Measurements from ENCODE around the gene SUMO2. TPM values are rescaled to one million over a fixed set of nuclear protein-coding genes. Genes with fewer than 3 reads are reported as not detected.
A peak's percentile ranks its signal among the peaks of the same experiment; 100 is the strongest.

Gene SUMO2
- total and polyA plus RNA-seq, 2 of the 13 experiments (the other 11 are each of a cell fraction or from before 2014, with no cell fraction given), result 337 to 553 TPM

DNA sequence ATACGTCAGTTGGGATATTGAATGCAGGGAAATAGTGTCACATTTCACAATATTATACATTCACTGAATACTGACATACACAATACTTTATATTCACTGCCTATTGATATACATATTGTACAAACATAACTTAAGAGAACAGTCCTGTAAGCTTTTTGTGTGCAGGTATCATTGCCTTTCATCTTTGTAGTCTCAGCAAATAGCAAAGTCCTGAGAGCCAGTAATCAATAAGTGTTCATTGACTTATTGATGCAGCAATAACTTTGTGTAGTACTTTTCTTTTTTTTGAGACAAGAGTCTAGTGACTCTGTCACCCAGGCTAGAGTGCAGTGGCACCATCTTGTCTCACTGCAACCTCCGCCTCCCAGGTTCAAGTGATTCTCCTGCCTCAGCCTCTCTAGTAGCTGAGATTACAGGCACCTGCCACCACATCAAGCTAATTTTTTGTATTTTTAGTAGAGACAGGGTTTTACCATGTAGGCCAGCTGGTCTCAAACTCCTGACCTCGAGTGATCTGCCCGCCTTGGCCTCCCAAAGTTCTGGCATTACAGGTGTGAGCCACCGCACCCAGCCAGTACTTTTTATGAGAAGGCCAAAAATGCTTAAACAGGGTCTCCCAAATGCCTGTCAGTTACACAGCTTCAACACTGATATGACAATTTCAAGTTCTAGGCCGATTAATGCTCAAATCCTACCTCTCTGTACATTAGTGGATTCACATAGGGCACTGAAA is 17.3 kb upstream of the SUMO2 start (continued):
- TF ChIP-seq FOXA3 (CRISPR knock-in tag; IDR thresholded peaks at IDR 0.05), result peak; percentile 83
- no peak for TF ChIP-seq TCF12 (IDR thresholded peaks at IDR 0.05)
- no peak for TF ChIP-seq TCF12 (CRISPR knock-in tag; IDR thresholded peaks at IDR 0.05)
- no peak for TF ChIP-seq SMARCE1 (IDR thresholded peaks at IDR 0.05; ENCODE audit: borderline replicate concordance)
- TF ChIP-seq ZNF772 (CRISPR knock-in tag; IDR thresholded peaks at IDR 0.05), result no peak
- TF ChIP-seq SOX5 (CRISPR knock-in tag; IDR thresholded peaks at IDR 0.05; ENCODE audit: borderline replicate concordance), result peak; percentile 26; the same call in 1 of the 2 replicates
- TF ChIP-seq ZNF703 (CRISPR knock-in tag; IDR thresholded peaks at IDR 0.05; ENCODE audit: borderline replicate concordance), result peak; percentile 71; the same call in 1 of the 2 replicates
- no peak for TF ChIP-seq ZNF546 (CRISPR knock-in tag; conservative IDR thresholded peaks at IDR 0.05)
- peak; percentile 87 for TF ChIP-seq SALL1 (CRISPR knock-in tag; IDR thresholded peaks at IDR 0.05)
- TF ChIP-seq ERF (CRISPR knock-in tag; IDR thresholded peaks at IDR 0.05), result no peak
- TF ChIP-seq, protein P1, sequence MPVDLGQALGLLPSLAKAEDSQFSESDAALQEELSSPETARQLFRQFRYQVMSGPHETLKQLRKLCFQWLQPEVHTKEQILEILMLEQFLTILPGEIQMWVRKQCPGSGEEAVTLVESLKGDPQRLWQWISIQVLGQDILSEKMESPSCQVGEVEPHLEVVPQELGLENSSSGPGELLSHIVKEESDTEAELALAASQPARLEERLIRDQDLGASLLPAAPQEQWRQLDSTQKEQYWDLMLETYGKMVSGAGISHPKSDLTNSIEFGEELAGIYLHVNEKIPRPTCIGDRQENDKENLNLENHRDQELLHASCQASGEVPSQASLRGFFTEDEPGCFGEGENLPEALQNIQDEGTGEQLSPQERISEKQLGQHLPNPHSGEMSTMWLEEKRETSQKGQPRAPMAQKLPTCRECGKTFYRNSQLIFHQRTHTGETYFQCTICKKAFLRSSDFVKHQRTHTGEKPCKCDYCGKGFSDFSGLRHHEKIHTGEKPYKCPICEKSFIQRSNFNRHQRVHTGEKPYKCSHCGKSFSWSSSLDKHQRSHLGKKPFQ (CRISPR knock-in tag; IDR thresholded peaks at IDR 0.05; ENCODE audit: insufficient replicate concordance), result no peak
- no peak for TF ChIP-seq RAD51 (IDR thresholded peaks at IDR 0.05; ENCODE audit: borderline replicate concordance)
- peak; percentile 46; the same call in 1 of the 2 replicates for TF ChIP-seq HDAC2 (CRISPR knock-in tag; IDR thresholded peaks at IDR 0.05)
- no peak for TF ChIP-seq ZBTB1 (CRISPR knock-in tag; IDR thresholded peaks at IDR 0.05; ENCODE audit: borderline replicate concordance)
- peak; percentile 87; the same call in 1 of the 2 replicates for TF ChIP-seq FOXJ3 (CRISPR knock-in tag; IDR thresholded peaks at IDR 0.05; ENCODE audit: borderline replicate concordance)
- no peak for TF ChIP-seq YEATS4 (CRISPR knock-in tag; IDR thresholded peaks at IDR 0.05; ENCODE audit: borderline replicate concordance)
- TF ChIP-seq ZNF547 (CRISPR knock-in tag; IDR thresholded peaks at IDR 0.05), result no peak
- no peak for TF ChIP-seq ZNF180 (CRISPR knock-in tag; IDR thresholded peaks at IDR 0.05; ENCODE audit: borderline replicate concordance, low read depth)
- TF ChIP-seq, protein P2, sequence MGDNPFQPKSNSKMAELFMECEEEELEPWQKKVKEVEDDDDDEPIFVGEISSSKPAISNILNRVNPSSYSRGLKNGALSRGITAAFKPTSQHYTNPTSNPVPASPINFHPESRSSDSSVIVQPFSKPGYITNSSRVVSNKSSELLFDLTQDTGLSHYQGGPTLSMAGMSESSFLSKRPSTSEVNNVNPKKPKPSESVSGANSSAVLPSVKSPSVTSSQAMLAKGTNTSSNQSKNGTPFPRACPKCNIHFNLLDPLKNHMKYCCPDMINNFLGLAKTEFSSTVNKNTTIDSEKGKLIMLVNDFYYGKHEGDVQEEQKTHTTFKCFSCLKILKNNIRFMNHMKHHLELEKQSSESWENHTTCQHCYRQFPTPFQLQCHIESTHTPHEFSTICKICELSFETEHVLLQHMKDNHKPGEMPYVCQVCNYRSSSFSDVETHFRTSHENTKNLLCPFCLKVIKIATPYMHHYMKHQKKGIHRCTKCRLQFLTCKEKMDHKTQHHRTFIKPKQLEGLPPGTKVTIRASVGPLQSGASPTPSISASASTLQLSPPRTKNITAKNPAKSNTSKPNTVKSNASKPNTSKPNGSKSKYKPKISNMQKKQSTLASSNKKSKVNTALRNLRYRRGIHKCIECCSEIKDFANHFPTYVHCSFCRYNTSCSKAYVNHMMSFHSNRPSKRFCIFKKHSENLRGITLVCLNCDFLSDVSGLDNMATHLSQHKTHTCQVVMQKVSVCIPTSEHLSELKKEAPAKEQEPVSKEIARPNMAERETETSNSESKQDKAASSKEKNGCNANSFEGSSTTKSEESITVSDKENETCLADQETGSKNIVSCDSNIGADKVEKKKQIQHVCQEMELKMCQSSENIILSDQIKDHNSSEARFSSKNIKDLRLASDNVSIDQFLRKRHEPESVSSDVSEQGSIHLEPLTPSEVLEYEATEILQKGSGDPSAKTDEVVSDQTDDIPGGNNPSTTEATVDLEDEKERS (CRISPR knock-in tag; IDR thresholded peaks at IDR 0.05), result no peak
- no peak for TF ChIP-seq FOSL1 (CRISPR knock-in tag; IDR thresholded peaks at IDR 0.05; ENCODE audit: borderline replicate concordance)
- TF ChIP-seq, protein P3, sequence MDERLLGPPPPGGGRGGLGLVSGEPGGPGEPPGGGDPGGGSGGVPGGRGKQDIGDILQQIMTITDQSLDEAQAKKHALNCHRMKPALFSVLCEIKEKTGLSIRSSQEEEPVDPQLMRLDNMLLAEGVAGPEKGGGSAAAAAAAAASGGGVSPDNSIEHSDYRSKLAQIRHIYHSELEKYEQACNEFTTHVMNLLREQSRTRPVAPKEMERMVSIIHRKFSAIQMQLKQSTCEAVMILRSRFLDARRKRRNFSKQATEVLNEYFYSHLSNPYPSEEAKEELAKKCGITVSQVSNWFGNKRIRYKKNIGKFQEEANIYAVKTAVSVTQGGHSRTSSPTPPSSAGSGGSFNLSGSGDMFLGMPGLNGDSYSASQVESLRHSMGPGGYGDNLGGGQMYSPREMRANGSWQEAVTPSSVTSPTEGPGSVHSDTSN (CRISPR knock-in tag; IDR thresholded peaks at IDR 0.05), result no peak
- peak; percentile 34; the same call in 1 of the 2 replicates for TF ChIP-seq TBX2 (CRISPR knock-in tag; IDR thresholded peaks at IDR 0.05; ENCODE audit: borderline replicate concordance)
- TF ChIP-seq TARDBP (CRISPR knock-in tag; IDR thresholded peaks at IDR 0.05), result peak; percentile 27; the same call in 1 of the 2 replicates
- no peak for TF ChIP-seq ZNF672 (CRISPR knock-in tag; IDR thresholded peaks at IDR 0.05)

Data from HepG2 (cell line).